Endothelial cell of umbilical vein (primary cell): ENCODE results near the gene MIEN1.
"Not testable (repeated sequence)": the region's sequence is repeated elsewhere in the genome, so short reads cannot be mapped to it uniquely, and the experiment has no call there.

Source experiments
- GATA2 ChIP-seq: IDR thresholded peaks from 2 replicates; pipeline ENCODE4 v1.7.0; 2011; ENCODE audit warnings: low read depth, mild to moderate bottlenecking, moderate library complexity, mixed read lengths, low read length; ENCODE audit not compliant: insufficient read length, insufficient read depth
- POLR2A ChIP-seq: IDR thresholded peaks from 2 replicates; pipeline ENCODE4 v1.6.1; 2012; ENCODE audit warnings: low read depth, mild to moderate bottlenecking, control low read depth, low read length
- POLR2AphosphoS5 ChIP-seq: IDR thresholded peaks from 2 replicates; pipeline ENCODE4 v1.6.1; 2012; ENCODE audit warnings: low read depth, mild to moderate bottlenecking, control low read depth, low read length, moderate library complexity; ENCODE audit not compliant: insufficient read depth
- TF ChIP-seq, protein P1 (sequence below), 2 donors: IDR thresholded peaks; 1 replicate in 1 of 2; 2 replicates in 1 of 2; pipeline ENCODE4 v1.5.1; 2011; ENCODE audit warnings: low read length in 2 of 2, mild to moderate bottlenecking in 2 of 2, moderate library complexity in 2 of 2, control low read depth in 1 of 2, inconsistent platforms in 1 of 2, low read depth in 1 of 2; ENCODE audit not compliant: insufficient read depth in 1 of 2; ENCODE audit errors: extremely low read depth in 1 of 2

DNA sequence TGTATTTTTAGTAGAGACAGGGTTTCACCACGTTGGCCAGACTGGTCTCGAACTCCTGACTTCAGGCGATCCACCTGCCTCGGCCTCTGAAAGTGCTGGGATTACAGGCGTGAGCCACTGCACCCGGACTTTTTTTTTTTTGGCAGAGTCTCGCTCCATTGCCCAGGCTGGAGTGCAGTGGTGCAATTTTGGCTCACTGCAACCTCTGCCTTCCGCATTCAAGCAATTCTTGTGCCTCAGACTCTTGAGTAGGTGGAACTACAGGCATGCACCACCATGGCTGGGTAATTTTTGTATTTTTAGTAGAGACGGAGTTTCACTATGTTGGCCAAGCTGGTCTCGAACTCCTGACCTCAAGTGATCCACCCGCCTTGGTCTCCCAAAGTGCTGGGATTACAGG, 19.3 kb downstream of the MIEN1 start:
- TF ChIP-seq, protein P1, sequence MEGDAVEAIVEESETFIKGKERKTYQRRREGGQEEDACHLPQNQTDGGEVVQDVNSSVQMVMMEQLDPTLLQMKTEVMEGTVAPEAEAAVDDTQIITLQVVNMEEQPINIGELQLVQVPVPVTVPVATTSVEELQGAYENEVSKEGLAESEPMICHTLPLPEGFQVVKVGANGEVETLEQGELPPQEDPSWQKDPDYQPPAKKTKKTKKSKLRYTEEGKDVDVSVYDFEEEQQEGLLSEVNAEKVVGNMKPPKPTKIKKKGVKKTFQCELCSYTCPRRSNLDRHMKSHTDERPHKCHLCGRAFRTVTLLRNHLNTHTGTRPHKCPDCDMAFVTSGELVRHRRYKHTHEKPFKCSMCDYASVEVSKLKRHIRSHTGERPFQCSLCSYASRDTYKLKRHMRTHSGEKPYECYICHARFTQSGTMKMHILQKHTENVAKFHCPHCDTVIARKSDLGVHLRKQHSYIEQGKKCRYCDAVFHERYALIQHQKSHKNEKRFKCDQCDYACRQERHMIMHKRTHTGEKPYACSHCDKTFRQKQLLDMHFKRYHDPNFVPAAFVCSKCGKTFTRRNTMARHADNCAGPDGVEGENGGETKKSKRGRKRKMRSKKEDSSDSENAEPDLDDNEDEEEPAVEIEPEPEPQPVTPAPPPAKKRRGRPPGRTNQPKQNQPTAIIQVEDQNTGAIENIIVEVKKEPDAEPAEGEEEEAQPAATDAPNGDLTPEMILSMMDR (IDR thresholded peaks at IDR 0.05; ENCODE audit: extremely low read depth in 1 of 2, insufficient read depth in 1 of 2, low read depth in 1 of 2, low read length in 2 of 2): not testable (repeated sequence)
- TF ChIP-seq POLR2AphosphoS5, GATA2, POLR2A: not testable (repeated sequence)
